HT1080 (cell line): Measurements from ENCODE around the gene TMPRSS6. TPM values are rescaled to one million over a fixed set of nuclear protein-coding genes. Genes with fewer than 3 reads are reported as not detected.

Source experiments
- DNase-seq: peaks from one replicate; pipeline ENCODE4 v3.0.0-alpha.2; 2015; ENCODE audit warnings: low read depth
- polyA plus RNA-seq, 2 experiments: library from polyadenylated mRNA; depleted of rRNA; stranded (reverse); fragments of >200 nt; gene quantifications; 2 replicates each; pipeline ENCODE4 v1.2.3, GENCODE V29; 2015
- total RNA-seq: library from RNA; depleted of rRNA; stranded (reverse); fragments of >200 nt; shearing (Covaris generic); gene quantifications from 2 replicates; pipeline ENCODE4 v1.2.3, GENCODE V29; 2014; rRNA removed

The TMPRSS6 gene
- 0.11 TPM in 1 of 2 replicates, not detected in the other for total RNA-seq
- not detected in 2 replicates for polyA plus RNA-seq (2015; cell fraction: cytosol; rRNA removed)
- polyA plus RNA-seq (2015; cell fraction: nucleus; rRNA removed): not detected in 2 replicates

DNA sequence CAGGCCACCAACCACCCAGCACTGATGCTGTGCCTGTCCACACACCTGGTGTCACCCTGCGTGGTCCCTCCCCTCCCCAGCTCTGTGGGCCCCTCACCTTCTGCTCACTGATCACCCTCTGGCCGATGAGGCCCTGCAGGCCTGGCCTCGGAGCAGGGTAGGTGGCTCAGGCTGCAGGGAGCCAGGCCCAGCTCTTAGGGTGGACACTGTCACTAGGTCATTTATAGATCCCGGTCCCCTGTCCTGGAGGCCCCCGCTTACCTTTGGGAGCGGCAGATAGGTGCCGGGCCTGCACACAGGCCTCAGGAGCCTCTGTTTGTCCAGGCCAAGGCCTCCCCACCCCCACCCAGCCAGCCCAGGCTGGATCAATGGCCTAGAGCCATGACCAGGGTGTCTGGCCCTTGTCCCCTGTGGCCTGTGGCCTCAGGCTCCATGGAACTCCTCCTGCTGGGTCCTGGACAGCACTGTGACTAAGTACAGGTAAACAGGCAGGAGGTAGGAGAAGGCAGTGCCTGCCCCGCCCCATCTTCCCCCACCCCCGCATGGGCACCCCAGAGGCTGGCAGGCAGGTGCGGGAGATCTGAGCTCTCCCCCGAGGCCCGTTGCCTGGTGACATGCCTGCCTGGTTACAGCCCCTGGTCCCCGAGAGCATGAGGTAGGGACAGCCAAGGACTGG is at the start of gene TMPRSS6:
Gene TMPRSS6, minus strand, starts transcription at position 472 of the 676 bp plus-strand sequence. CDS start 6,296 bp downstream, outside the sequence.
- DNase-seq: no peak

DNA sequence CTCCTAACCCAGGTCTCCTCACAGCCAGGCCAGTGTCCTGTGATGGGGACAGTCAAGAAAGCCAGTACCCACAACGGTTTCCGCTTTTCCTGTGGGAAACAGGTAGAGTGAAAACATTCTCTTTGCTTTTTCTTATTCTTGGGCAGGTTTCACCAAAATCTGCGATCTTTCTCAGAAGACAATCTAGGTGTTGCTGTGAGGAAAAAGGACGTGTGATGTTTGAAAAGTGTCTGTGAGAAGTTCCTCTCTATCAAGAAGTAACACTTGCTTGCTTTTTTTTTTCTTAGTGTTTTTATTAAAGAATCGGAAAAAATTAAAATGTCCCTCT is 49.4 kb upstream of the TMPRSS6 start:
- no peak for DNase-seq

DNA sequence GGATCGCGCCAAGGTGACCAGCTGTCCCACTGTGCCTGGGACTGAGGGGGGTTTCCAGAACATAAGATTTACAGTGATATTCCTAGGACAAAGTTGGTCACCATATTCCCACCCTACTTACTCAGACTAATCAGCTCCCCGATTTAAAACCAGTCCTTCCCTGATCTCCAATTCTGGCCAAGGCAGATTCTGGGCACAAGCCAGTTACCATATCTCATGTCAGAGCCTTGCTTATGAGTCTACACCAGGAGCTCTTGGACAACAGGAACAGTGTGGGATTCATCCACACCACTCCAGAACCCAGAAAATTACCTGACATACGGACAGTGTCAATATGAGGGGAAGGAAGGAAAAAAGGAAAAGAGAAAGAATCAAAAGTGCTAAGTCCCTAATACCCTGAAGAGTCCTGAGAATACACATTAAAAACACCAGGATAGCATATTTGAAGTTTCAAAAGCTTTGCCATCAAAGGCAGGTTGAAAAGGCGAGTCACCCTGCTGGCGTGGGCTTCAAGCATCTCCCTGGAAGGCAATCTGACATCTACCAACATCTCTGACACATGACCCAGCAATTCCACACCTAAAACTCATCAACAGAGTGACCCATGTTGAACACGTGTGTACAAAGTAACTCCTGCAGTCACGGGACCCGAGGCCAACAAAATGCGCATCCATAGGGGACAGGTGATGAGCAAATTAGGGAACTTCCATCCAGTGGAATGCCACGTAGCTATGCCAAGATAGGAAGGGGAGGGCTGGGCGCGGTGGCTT is 48.2 kb upstream of the TMPRSS6 start:
- DNase-seq: peak; percentile 64

DNA sequence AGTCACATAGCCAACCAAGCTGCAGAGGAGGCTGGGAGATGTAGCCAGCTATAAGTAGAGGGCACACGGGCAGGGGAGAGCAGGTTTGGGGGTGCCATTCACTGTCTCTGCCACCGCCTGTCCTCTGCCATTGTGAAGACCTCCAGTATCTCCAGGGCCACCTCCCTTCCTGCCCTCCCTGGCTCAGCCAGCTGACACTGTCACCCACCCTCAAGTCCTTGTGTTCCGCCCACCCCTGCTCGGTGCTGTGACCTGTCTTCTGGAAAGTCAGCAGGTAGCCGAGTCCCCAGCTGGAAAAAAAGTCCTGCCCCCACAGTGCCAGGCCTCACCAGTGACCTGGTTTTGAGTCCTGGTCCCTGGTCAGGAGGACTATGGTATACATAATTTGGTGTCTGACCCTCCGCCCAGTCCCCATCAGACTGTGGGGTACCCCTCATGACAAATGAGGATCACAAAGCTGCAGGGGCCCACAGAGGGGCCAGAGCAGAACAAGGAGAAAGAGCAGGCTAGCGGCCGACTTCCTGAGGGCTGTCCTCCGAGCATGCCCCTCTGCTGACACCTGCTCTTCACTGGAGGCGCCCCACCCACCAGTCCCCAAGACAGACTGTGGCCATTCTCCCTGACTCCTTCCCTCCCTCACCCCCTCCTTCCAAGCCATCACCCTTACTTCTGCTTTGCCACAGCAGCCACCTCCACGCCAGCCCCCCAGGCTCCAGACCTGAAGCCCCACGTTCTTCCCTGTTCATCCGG is 47.3 kb upstream of the TMPRSS6 start:
- no peak for DNase-seq

DNA sequence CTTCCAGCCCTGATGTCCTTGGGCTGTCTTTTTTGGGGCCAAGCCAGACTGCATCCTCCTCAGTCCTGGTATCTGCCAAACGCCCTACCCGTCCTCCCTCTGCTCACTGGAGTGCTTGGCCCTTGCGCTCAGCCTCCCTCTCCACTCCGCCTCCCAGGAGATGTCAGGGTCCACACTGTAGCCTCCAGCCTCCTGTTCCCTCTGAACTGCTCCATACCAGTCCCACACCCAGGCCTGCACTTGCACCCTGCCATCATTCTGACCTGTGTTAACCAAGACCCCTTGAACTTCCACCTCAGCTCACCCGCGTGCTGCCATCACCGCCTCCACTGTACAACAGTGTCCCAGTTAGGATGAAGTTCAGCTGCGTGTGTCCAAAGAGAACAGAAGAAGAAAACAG is 46.5 kb upstream of the TMPRSS6 start:
- no peak for DNase-seq

DNA sequence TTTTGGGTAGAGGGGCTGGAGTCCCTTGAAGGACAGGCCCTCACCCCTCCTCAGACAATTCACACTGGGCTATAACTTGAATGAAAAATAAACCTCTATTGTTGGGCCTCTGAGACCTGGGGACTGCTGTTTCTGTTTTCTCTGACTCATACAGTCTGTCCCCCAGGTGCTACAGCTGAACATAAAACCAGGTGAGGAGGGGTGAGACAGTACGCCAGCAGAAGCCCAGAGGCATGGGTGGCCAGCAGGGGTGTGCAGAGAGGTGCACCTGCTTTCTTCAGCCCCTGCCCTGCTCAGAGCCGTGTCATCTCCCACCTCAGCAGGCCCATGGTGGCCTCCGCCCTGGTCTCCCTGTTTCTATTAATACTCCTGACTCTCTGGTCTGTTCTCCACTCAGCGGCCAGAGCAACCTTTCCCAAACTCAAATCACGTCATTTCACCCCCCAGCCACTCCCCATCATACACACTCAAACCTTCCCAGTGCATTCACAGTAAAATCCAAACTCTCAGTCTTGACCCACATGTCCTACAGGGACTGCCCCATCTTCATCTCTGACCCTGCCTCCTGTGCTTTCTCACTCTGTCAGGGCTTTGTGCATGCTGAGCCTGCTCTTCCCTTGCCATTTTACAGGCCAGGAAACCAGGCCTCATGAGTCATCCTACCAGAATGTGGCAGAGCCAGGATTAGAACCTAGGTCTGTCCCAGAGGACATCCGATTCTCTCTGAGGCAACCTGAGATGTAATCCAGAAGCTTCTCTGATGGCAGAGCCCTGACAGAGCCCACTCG is 45.6 kb upstream of the TMPRSS6 start:
- DNase-seq: peak; percentile 63

DNA sequence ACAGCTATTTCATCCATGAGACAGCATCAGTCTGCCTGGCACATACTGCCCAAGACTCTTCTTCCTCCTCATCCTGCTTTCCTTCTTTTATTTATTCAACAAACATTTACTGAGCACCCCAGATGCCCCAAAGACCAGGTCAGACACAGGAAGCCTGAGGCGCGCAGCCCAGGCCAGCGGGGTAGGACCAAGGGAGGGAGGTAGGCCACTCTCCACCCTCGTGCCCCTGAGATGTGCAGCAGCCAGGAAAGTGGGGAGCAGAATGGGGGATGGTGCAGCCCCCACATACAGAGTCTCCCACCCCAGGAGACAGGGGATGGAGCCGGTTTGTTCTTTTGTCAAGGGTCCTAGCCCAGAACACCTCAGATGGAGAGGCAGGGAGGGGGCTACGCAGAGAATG is 44.4 kb upstream of the TMPRSS6 start:
- DNase-seq: no peak

DNA sequence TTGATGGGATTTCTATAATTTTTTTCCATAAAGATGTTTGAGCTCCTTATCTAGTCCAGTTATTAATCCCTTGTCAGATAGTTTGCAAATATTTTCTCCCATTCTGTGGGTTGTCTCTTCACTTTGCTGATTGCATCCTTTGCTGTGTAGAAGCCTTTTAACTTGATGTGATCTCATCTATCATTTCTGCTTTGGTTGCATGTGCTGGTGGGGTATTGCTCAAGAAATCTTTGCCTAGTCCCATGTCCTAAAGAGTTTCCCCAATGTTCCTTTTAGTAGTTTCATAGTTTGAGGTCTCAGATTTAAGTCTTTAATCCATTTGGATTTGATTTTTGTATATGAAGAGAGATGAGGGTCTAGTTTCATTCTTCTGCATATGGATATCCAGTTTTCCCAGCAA is 41.9 kb upstream of the TMPRSS6 start:
- no peak for DNase-seq

DNA sequence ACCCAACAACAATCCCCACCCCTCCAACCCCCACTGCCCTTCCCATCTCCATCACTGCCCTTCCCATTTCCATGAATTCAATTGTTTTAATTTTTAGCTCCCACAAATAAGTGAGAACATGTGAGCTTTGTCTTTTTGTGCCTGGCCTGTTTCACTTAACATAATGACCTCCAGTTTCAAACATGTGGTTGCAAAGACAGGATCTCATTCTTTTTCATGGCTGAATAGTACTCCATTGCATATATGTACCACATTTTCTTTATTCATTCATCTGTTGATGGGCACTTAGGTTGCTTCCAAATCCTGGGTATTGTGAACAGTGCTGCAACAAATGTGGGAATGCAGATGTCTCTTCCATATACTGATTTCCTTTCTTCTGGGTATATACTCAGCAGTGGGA is 41.2 kb upstream of the TMPRSS6 start:
- no peak for DNase-seq

DNA sequence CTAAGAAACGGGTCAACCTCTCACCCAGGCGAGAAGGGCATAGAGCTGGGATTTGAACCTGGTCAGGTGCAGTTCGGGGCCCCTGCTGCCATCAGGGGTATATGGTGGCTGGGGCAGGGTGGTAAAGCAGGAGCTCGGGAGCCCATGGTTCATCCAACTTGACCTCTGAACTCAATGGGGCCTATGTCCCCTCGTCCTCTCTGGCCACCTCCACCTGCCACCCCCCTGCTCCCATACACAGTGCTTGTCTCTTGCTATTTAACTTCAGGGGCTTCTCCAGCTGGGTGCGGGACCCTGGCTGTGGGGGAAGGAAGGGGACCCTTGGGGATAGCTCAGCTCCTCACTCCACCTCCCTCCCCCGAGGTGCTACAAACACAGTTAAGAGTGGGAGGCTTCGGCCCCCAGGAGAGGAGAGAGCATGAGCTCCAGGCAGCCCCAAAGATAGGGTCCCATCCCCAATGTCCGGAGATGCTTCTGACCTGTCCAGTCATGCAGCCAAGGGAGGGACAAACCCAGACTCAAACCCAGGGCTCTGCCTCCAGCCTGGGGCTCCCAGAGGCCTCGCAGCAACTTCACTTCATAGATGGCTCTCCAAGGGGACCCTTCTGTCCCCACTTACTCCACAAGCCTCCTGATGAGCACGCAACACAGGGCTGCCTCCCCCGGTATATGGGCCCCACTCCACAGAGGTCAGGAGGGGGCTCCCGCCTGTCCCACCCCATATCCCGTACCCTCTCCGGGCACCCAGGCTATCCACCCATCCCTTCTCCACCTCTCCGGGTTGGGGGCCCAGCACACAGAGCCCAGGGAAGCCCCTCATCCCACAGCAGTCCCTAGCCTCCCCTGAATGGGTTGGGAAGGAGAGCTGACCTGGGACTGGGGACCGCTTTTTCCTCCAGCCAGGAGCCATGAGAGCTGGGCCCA is 39.5 kb upstream of the TMPRSS6 start:
- no peak for DNase-seq

DNA sequence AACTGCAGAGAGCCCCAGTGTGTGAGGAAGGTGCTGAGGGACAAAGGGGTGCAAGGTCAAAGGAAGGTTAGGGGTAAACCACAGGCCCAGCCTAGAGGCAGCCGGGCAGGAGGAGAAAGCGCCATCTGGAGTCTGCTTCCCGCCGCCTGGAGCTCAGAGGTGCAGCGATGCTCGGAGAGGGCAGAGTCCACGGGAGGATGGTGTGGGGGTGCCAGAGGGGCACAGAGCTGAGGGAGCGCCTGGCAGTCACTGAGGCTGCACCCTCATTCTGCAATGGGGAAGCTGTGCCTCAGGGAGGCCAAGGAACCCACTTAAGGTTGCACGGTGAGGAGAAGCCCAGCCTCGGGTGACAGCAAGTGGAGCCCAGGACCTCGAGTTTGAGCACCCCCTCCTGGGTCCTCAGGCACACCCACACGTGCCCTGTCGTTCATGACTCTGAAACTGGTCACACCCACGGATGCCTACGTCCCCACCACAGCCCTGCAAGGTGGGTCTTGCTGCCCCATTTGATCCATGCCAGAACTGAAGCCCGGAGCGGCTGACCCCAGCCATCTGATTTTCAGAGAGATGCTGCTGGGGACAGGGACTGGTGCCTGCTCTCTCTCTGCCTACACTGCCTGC is 38.6 kb upstream of the TMPRSS6 start:
- DNase-seq: no peak

DNA sequence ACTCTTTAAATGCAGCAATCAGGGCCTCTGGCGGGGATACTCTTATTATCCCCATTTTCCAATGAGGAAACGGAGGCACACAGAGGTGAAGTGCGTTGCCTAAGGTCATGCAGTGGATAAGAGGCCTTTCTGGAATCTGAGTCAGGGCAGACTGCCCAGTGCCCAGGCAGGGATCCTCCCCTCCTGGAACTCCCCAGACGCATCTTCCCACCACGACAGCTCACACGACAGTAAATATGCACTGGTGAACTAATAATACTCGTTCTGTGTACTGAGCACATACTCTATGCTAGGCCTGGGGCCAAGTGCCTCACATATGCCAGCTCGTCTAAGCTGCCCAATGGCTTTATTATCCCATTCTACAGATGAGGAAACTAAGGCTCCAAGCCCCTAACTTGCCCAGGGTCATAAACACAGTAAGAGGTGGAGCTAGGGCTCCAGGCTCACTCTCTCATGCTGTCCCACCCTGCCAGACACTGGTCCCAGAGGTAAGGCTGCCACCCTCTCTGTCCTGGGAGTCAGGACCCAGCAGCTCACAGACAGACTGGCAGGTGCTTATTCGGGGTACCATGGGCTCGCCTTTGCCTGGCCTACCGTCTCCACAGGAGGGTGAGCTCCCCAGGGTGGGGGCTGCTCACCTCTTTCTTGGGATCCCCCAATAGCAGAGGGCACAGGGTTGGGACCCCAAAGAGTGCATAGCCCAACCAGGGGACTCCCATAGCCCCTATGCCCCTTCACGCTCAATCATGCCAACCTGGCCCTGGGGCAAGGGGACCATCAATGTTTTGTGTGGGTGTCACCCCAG is 37.9 kb upstream of the TMPRSS6 start:
- DNase-seq: no peak

DNA sequence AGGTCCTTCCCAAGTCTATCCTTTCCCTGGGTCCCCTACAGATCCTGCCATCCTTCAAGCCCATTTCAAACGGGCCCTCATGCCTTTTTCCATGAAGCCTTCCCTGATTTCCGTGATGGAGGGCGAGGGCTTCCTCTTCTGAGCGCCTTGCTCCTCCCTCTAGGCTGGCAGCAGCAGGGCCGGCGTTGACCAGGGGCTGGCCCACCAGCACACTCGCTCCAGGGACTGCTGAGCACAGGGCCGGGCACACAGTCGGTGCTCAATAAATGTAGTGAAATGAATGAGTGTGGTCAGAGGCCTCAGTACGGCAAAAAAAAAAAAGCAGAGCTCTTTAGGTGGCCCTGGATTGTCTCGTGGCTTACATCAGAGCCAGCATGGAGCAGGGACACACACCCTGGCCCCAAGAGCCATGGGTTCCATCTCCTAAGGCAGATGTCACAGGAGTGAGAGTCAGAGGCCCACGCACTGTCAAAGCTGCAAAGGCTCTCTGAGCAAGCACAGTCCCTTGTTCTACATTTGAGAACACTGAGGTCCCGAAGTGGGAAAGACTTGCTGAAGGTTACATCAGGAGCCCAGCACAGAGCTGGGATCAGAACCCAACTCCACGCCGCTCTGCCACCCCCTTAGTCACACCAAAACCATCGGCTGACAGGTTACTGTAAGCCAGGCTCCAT is 37.1 kb upstream of the TMPRSS6 start:
- DNase-seq: no peak

DNA sequence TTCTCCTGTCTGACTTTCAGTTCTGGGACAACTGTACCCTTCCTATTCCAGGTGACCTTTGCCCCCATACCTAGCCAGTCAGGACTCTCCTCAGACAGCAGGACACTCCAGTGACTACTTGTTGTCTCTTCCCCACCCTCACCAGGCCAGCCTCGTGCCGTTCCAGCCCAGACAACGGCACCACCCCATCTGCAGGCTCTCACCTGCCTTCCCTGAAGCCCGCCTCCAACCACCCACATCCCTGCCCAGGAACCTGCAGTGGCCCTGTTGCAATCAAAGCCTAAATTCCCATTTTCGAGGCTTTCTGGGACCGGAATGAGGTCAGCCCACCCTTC is 36.5 kb upstream of the TMPRSS6 start:
- DNase-seq: no peak

DNA sequence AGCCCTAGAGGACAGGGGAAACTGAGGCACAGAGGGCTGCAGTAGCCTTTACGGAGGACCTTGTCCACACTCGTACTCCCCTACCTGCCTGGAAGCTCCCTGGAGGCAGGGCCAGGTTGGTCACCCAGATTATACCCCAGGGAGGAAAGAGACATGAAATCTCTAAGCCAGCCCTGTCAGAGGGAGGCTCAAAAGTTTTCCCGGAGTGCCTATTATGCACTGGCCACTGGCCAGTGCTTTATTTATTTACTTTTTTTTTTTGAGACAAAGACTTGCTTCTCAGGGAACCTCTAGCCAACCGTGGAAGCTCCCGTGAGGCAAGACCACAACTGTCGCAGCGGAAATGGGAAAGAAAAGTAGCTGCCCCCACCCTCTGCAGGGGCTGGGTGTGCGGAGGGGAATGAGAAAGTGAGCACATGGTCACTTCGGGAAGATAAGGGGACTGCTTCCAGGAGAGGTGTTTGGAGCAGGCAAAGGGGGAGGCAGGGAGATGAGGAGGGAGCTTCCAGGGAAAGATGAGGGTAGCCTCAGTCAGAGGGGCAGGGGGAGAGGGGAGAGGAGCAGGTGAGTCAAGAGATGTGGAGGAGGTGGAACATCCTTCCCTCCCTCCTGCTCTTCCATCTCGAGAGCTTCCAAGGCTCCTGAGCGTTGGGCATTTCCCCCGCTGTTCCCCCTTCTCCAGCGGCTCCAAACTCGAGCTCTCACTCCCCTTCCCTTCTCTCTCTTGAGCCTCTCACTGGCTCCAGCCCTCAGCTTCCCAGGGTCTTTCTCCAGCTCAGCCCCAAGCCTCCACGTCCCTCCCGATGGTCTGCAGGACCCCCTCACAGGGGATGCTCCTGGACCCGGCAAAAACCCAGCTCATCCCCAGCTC is 35.9 kb upstream of the TMPRSS6 start:
- DNase-seq: peak; percentile 25

DNA sequence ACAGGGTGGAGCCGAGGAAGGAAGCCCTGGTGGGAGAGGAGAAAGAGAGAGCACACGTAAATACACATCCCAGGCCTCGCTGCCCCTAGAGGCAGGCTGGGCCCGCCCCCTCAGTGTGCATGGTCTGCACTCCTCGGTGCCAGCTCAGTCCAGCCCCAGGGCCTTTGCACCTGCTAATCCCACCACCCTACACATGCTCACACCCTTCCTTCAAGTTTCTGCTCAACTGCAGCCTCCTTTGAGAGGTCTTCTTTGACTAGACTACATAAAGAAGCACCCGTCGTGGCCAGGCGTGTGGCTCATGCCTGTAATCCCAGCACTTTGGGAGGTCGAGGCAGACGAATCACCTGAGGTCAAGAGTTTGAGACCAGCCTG is 34.7 kb upstream of the TMPRSS6 start:
- DNase-seq: no peak

DNA sequence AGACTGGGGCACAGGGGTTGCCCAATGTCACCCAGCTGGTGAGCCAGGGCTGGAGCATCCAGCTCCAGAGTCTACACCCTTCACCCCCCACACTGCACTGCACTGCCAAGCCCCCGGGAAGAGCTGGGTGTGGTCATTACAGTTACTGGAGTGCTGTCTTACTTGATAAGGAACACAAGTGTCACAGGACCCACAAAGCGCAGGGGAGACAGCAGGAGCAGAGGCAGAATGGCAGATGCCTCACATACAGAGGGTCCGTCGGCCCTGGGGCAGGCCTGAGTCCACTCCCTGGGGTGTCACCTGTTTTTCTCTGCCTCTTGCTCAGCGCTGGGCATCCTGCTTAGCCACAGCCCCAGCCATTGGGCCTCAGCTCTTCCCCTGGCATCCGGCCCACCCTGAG is 32.5 kb upstream of the TMPRSS6 start:
- DNase-seq: no peak

DNA sequence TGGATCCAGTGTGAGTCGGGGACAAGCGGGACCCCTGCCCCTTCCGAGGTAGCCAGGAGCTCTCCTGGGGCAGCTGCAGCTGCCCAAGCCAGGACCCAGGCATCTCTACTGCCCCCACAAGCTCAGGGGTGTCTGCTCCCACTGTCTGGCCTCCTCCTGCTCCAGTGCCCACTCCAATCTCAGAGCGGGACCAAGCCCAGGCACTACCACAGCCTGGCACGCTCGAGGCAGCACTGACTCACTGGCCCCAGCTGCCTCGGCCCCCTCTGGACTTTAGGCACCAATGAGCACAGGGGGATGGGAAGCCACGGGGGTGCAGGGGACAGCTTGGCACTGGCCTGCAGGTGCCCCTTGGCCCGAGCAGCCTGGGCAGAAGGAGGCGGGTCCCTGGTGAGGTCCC is 32.0 kb upstream of the TMPRSS6 start:
- no peak for DNase-seq
